Prostate gland (tissue), 2 donors: ENCODE data around the gene DMXL1. TPM values are rescaled to one million over a fixed set of nuclear protein-coding genes. Genes with fewer than 3 reads are reported as not detected.

Experiments
- DNase-seq: peaks from one replicate; pipeline ENCODE4 v3.0.0-alpha.2; 2019; ENCODE audit warnings: low spot score
- H3K27ac ChIP-seq, 2 donors: fragments of 200-600 bp; sonication (generic); 2 replicates each; pipeline ENCODE4 v1.5.1; 2017 to 2019
- H3K27me3 ChIP-seq: fragments of 200-600 bp; sonication (generic); replicated peaks from 2 replicates; pipeline ENCODE4 v1.5.1; 2019; ENCODE audit not compliant: insufficient read depth
- H3K36me3 ChIP-seq, 2 donors: fragments of 200-600 bp; sonication (generic); 1 replicate in 1 of 2; 2 replicates in 1 of 2; pipeline versions ENCODE4 v1.5.1 to v1.8.1; 2017 to 2019
- H3K4me1 ChIP-seq: fragments of 200-600 bp; sonication (generic); replicated peaks from 2 replicates; pipeline ENCODE4 v1.5.1; 2019
- H3K4me3 ChIP-seq, 2 donors: fragments of 200-600 bp; sonication (generic); 2 replicates each; pipeline ENCODE4 v1.5.1; 2017 to 2019
- H3K9me3 ChIP-seq: fragments of 200-600 bp; sonication (generic); 2 replicates; pipeline ENCODE4 v1.5.1; 2017
- CTCF ChIP-seq, 4 experiments: fragments of 200-600 bp in 2 of 4; fragments of 450-650 bp in 2 of 4; sonication (generic) in 2 of 4; IDR thresholded peaks; 1 replicate in 3 of 4; 2 replicates in 1 of 4; pipeline ENCODE4 v1.5.1; 2016 to 2019; ENCODE audit warnings: antibody characterized with exemption in 4 of 4, mild to moderate bottlenecking in 2 of 4, moderate library complexity in 2 of 4
- POLR2A ChIP-seq: fragments of 450-650 bp; IDR thresholded peaks from one replicate; pipeline ENCODE4 v1.6.1; 2016; ENCODE audit warnings: antibody characterized with exemption, mild to moderate bottlenecking
- POLR2AphosphoS5 ChIP-seq: sonication (generic); formaldehyde crosslinking; IDR thresholded peaks from one replicate; pipeline ENCODE4 v1.6.1; 2017; ENCODE audit warnings: antibody characterized with exemption
- WGBS: methylation state at CpG from one replicate; pipeline ENCODE4 v1.1.5; 2018; 5-methylcytosine and 5-hydroxymethylcytosine counted together
- intact Hi-C: fragments of 100-400 bp; cut with DNase I; formaldehyde crosslinking; loops from one replicate; pipeline ENCODE4 v1.14.2; 2022
- total RNA-seq, 2 donors: library from RNA; depleted of rRNA; stranded (reverse); fragments of >200 nt; gene quantifications; one replicate each; pipeline ENCODE4 v1.1.0, GENCODE V29; 2016

Gene DMXL1
- total RNA-seq, 2 donors from 2014 or later: 89.2 to 180 TPM

- Histone ChIP-seq H3K27me3 (no peaks in the 10 kb centered on the region), H3K4me3 (no peak overlapping the region), H3K9me3 (no peaks in the 10 kb centered on the region), H3K27ac (peak overlapping the region; percentile 64 to 83), H3K4me1 (peaks cover 3% of the 10 kb centered on the region), H3K36me3 (no peaks in the 10 kb centered on the region)
- WGBS: 76% methylated on average over 8 of the region's 8 CpGs
- no peak for DNase-seq
- intact Hi-C loops: no loop called here
- TF ChIP-seq POLR2A: no peak
- peak; percentile 53 for TF ChIP-seq POLR2AphosphoS5
These were observed 34.7 kb upstream of the DMXL1 start for GRCh38 chr5:119036101-119036762.

GRCh38 chr5:119037496-119038215, 33.2 kb upstream of the DMXL1 start:
- no peaks in the 10 kb centered on the region for H3K36me3 ChIP-seq
- DNase-seq: peak; percentile 58
- 59% methylated on average over 16 of the region's 16 CpGs for WGBS
- H3K9me3 ChIP-seq: no peaks in the 10 kb centered on the region
- TF ChIP-seq POLR2AphosphoS5 (peak; percentile 88), CTCF (IDR thresholded peaks at IDR 0.05) (no peak)
- H3K4me1 ChIP-seq: peaks cover 3% of the 10 kb centered on the region
- no peak overlapping the region for H3K4me3 ChIP-seq
- H3K27ac ChIP-seq: peak overlapping the region; percentile 64 to 83
- intact Hi-C loops: no loop called here
- no peaks in the 10 kb centered on the region for H3K27me3 ChIP-seq

GRCh38 chr5:119048246-119048645, 22.6 kb upstream of the DMXL1 start:
- TF ChIP-seq POLR2A (no peak), POLR2AphosphoS5 (peak; percentile 57)
- H3K36me3 ChIP-seq: no peaks in the 10 kb centered on the region
- intact Hi-C loops: no loop called here
- 72% methylated on average over 2 of the region's 2 CpGs for WGBS
- no peaks in the 10 kb centered on the region for H3K9me3 ChIP-seq
- no peaks in the 10 kb centered on the region for H3K27me3 ChIP-seq
- H3K4me1 ChIP-seq: no peaks in the 10 kb centered on the region
- H3K4me3 ChIP-seq: no peak overlapping the region
- peak overlapping the region; percentile 59 to 70 for H3K27ac ChIP-seq
- DNase-seq: peak; percentile 38

GRCh38 chr5:119049824-119050449, 20.9 kb upstream of the DMXL1 start:
- Histone ChIP-seq H3K27me3 (no peaks in the 10 kb centered on the region), H3K9me3 (no peaks in the 10 kb centered on the region), H3K4me3 (no peak overlapping the region), H3K27ac (no peak overlapping the region), H3K4me1 (no peaks in the 10 kb centered on the region), H3K36me3 (no peaks in the 10 kb centered on the region)
- DNase-seq: no peak
- no peak for TF ChIP-seq POLR2A
- TF ChIP-seq CTCF (IDR thresholded peaks at IDR 0.05): no peak
- no peak for TF ChIP-seq POLR2AphosphoS5
- intact Hi-C loops: no loop called here
- 81% methylated on average over 7 of the region's 7 CpGs for WGBS

- 73% methylated on average over 2 of the region's 2 CpGs for WGBS
- H3K4me1 ChIP-seq: no peaks in the 10 kb centered on the region
- H3K27me3 ChIP-seq: no peaks in the 10 kb centered on the region
- no peak for DNase-seq
- no peak overlapping the region for H3K4me3 ChIP-seq
- TF ChIP-seq POLR2AphosphoS5 (no peak), POLR2A (no peak), CTCF (IDR thresholded peaks at IDR 0.05) (no peak)
- H3K9me3 ChIP-seq: no peaks in the 10 kb centered on the region
- H3K27ac ChIP-seq: no peak overlapping the region
- H3K36me3 ChIP-seq: no peaks in the 10 kb centered on the region
- intact Hi-C loops: no loop called here
These were observed 16.8 kb upstream of the DMXL1 start for GRCh38 chr5:119054101-119054500.
